OCI-M2 (cell line): Measurements from ENCODE around the gene ACSM6.
"Not testable (repeated sequence)": the region's sequence is repeated elsewhere in the genome, so short reads cannot be mapped to it uniquely, and the experiment has no call there.

Source experiments
- DNase-seq: peaks from one replicate; lab custom pipeline; 2025; ENCODE audit not compliant: unreplicated experiment; lab: John Stamatoyannopoulos, UW

The ACSM6 gene

GRCh38 chr10:95214793-95215192 lies 20.8 kb downstream of the ACSM6 start:
- no peak for DNase-seq

DNA sequence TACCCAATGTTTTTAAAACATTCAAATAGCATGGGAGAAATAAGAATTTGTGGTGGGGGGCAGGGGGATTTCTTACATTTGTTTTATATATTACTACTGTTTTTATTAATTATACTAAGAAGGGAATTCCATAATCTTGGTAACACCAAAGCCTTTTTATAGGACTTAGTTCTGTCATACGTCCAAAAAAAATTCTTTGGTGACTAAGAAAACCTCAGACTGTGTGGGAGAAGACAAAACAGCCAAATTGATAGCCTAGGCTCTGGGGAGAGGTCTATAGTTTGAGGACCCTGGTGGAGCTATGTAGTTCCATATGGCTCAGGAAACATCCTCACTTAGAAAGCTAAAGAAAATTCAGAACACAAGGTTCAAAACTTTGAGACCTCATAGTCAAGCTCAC lies 23.4 kb downstream of the ACSM6 start:
- no peak for DNase-seq

DNA sequence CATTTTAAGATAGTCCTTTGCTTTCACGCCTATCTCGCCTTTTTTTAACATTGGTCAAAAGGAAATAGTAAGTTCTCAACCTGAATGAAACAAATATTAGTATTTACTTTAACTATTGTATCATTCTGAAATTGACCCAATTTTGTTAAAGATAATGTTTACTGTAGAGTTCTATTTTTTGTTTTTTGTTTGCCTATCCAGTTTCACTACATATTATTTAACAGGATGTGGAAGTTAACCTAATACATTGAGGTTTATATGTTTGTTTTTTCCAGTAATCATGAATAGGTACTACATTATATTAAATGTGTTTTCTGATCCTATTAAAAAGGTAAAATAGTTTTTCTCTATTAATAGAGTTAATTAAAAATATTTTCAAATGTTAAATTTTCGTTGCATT lies 26.5 kb downstream of the ACSM6 start:
- no peak for DNase-seq

DNA sequence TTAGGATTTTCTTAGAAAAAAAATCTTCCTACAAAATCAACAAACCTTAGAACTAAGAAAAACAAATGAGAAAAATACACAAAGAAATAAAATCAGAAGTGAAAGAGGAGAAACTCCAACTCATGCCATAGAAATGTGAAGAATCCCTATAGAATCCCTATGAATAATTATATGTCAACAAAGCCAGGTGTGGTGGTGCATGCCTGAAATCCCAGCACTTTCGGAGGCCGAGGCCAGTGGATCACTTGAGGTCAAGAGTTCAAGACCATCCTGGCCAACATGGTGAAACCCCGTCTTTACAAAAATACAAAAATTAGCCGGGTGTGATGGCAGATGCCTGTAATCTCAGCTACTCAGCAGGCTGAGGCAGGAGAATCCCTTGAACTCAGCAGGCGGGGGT lies 27.1 kb downstream of the ACSM6 start:
- no peak for DNase-seq

- DNase-seq: no peak
These were observed 31.1 kb downstream of the ACSM6 start for GRCh38 chr10:95225136-95225535.

DNA sequence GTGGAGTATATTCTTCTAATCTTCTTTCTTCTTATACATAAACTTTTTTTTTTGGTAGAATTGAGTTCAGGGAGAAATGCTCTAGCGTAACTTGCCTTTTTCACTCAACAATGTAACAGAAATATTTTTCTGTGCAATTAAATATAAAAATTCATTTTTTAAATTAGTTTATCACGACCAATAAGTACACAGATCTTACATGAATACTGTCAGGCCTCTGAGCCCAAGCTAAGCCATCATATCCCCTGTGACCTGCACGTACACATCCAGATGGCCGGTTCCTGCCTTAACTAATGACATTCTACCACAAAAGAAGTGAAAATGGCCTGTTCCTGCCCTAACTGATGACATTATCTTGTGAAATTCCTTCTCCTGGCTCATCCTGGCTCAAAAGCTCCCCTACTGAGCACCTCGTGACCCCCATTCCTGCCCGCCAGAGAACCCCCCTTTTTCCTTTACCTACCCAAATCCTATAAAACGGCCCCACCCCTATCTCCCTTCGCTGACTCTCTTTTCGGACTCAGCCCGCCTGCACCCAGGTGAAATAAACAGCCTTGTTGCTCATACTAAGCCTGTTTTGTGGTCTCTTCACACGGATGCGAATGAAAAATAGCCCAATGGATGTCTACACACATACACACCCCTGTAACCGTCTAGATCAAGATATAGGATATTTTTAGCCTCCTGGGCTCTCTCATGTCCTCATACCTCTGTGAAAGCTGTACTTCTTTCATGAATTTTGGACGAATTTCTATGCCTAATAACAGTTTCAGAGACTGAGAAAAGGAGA lies 35.1 kb downstream of the ACSM6 start:
- DNase-seq: not testable (repeated sequence)

DNA sequence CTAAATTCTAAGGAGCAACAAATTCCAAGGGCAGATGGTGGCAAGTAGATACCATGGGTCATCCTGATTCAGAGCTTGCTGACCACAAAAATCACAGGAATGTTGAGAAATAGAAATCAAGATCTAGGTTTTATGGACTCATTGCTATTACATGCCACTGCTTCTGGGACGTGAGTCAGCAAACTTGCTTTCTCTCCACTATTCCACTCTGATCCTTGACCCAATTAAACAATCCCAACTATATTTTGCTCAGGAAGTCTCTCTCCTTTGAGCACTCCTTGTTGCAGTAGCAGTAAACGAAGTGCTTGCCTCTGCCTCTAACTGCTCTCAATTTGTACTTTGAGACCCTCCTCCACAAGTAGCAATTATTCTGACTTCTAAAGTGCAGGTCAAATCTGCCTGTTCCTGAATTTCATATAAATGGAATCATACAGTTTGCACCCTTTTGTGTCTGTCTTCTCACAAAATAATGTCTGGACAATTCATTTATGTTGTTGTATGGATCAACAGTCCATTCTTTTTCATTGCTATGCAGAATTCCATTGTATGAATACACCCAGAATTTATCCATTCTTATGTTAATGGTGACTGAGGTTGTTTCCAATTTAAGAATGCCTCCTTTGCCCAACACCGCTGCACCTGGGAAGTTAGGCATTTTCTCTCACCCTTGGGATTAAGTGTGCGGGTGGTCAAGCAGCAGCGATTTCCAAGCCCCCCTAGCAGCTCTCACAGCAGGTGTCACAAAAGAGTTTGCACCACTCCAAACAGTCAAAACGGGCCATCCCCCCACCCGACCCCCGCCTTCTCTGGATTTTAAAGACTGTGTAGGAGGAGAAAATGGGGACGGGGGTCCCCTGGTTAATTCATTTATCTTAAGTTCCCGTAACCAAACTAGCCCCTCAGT lies 35.9 kb downstream of the ACSM6 start:
- no peak for DNase-seq

DNA sequence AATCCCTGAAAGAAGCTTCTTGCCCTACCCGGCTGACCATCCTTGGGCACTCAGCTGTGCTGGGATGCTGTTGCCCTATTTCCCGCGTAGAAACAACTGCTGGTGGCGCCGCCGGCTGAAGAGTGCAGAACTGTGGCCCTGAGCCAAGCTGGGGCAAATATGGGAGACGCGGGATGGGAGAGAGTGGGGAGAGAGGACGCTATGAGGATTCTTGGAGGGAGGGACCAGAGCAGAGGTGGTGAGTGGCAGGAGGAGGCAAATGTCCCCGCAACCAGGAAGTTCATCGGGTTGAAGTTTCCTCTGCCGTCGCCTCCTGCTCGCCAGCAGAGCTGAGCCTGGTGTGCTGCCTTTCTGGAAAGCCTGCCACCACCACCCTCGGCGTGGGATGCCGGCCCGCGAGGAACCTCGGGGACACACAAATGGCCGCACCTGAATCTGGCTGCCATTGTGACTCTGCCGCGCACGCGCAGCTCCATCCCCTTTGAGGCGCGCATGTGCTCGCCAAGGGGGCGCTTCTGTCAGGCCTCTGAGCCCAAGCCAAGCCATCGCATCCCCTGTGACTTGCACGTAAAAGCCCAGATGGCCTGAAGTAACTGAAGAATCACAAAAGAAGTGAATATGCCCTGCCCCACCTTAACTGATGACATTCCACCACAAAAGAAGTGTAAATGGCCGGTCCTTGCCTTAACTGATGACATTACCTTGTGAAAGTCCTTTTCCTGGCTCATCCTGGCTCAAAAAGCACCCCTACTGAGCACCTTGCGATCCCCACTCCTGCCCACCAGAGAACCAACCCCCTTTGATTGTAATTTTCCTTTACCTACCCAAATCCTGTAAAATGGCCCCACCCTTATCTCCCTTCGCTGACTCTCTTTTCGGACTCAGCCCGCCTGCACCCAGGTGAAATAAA lies 36.9 kb downstream of the ACSM6 start:
- DNase-seq: not testable (repeated sequence)

GRCh38 chr10:95233377-95234034 lies 39.5 kb downstream of the ACSM6 start:
- DNase-seq: no peak

DNA sequence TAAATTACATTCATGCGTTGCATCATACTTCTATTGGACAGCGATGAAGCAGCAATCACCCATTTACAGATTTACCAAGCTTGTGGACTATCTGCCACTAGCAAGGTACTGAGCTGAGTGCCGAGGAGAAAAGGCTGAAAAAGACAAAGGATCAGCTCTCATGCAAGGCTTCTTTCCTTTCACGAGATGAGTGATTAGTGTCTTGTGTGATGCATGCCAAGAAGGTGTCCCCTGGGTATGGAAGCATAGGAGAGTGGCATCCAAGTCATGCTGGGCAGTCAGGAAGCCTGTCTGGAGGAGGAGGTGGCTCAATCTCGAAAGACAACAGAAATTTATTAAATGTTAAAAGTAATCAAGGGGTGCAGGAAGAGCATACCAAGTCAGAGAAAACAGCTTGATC lies 40.9 kb downstream of the ACSM6 start:
- no peak for DNase-seq

DNA sequence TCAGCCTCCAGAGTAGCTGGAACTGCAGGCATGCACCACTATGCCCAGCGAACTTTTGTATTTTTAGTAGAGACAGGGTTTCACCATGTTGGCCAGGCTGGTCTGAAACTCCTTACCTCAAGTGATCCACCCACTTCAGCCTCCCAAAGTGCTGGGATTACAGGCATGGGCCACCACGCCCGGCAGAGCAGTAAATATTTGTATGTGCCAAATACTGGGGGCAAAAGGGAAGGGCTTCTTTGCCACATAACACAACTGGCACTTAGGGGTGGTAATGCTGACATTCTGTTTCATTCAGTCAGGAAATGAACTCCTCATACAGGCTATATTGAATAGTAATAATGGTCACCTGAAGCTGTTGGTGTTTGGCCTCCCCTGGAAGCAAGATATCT lies 41.6 kb downstream of the ACSM6 start:
- no peak for DNase-seq

DNA sequence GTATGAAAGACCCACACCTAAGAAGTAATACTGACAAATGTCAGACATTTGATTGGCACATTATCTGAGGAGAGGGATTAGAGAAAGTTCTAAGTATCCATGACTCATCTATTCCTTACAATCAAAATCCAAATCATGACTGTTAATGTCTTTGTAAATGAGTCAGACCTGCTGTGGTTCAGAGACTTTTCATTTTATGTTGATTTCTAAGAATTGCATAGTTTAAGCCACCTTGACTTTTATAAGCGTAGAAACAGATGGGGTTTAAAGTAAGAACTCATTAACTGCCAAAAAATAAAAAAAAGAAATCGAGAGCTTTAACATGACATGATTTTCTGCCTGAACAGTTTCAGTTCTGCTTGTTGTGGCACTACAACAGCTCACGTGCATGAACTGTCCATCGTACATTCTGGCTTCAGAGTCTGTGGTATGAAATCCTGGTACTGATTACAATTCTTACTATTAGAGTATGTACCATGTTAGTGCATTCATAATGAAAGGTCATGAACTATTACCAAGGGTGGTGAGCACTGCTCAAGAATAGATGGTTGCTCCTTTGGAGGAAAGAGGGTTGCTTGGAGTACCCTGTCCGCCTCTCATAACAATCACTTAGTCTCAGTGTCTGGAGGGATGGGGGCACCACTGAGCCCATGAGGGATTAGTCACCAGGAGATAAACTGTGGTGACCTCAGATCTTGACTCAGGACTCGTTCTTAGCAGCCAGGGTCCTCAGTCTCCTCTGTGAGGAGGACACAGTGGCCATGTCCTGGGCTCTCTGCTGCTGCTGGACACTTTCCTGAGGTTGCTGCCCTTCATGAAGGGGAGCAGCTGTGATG lies 42.2 kb downstream of the ACSM6 start:
- no peak for DNase-seq

DNA sequence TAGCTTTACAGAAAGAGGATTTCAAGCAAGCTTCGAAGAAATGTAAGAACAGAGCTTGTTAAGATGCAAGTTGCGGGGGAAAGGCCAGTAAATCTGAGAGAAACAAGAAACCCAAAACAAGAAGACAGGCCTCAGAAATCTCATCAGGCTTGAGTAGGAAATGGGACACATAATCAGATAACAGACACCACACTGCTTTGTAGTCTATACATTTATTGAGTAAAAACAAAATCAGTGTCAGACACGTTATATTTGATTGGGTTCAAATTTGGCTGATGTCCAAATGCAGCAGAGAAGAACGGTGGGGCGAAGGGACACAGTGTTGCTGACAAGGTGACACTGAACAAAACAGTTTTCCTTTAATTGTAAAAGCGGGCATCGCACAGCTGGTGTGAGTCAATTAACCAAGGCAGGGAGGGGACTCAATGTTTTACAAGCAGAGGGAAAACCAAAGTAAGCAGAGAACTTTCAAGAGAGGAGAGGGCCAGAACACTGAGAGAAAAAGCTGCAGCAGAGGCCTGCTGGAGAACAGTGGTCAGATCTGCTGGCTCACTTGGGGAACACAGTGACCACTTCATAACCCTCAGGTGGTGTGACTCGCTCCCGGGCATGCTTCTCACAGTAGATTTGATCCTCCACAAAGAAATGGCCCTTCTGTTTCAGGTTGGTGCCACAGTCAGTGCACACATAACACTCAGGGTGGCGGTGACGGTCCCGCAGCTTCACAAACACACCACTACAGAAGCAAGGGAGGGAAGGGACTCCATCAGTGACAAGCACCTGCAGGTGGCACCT lies 43.5 kb downstream of the ACSM6 start:
- DNase-seq: no peak

DNA sequence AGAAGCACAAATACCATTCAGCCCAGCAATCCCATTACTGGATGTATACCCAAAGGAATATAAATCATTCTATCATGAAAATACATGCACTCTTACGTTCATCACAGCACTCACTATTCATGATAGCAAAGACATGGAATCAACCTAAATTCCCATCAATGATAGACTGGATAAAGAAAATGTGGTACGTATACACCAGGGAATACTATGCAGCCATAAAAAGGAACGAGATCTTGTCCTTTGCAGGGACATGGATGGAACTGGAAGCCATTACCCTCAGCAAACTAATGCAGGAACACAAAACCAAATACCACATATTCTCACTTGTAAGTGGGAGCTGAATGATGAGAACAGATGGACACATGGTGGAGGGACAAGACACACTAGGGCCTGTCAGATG lies 46.1 kb downstream of the ACSM6 start:
- DNase-seq: not testable (repeated sequence)

- no peak for DNase-seq
These were observed 46.8 kb downstream of the ACSM6 start for GRCh38 chr10:95240811-95241210.

DNA sequence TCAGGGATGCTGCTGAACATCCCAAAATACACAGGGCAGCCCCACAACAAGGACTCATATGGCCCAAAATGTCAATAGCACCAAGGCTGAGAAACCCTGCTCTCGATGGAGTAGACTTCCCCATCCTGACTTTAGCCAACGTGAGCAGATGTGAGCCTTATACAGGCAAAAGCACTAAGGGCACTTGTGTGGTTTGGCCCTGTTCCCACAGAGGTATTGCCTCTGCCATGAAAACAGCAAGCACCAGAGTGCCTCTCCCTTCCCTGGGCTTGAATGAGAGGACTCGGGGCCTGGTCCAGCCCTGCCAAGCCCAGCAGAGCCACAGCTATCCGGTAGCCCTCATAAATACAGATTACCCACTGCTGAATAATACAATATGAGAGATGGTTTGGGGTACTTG lies 47.5 kb downstream of the ACSM6 start:
- no peak for DNase-seq

GRCh38 chr10:95242581-95243317 lies 48.7 kb downstream of the ACSM6 start:
- no peak for DNase-seq

DNA sequence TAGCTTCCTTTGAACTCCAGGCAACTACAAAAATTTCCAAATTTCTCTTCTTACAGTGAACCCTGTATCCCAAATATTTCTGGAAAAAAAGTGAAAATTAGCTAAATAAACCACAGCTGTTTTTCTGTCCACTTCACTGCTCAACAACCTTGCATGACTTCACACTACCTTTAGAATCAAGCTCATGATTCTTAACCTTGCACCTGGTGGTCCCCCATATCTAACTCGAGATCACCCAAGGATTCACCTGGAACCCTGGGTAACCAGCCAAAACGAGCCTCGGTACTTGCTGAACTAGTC lies 49.2 kb downstream of the ACSM6 start:
- no peak for DNase-seq

GRCh38 chr10:95244152-95244551 lies 50.1 kb downstream of the ACSM6 start:
- no peak for DNase-seq
